Loucy (cell line): ENCODE measurements around the gene ANKFY1.

ENCODE experiments used
- H2AFZ ChIP-seq: fragments of 200-600 bp; sonication (generic); 2 replicates; pipeline ENCODE4 v1.6.0; 2016; ENCODE audit warnings: antibody characterized with exemption, mild to moderate bottlenecking, low read length, moderate library complexity
- H3F3A ChIP-seq: fragments of 200-600 bp; 2 replicates; pipeline ENCODE4 v1.6.0; 2016; ENCODE audit warnings: antibody characterized with exemption, low read depth, mild to moderate bottlenecking
- H3K27me3 ChIP-seq: fragments of 200-600 bp; sonication (generic); 2 replicates; pipeline ENCODE4 v1.6.1; 2014; ENCODE audit warnings: low read length, mild to moderate bottlenecking; ENCODE audit not compliant: insufficient read depth, poor library complexity, severe bottlenecking
- H3K36me3 ChIP-seq: fragments of 200-600 bp; sonication (generic); 2 replicates; pipeline ENCODE4 v1.6.1; 2016; ENCODE audit warnings: low read length; ENCODE audit not compliant: insufficient read depth
- H3K4me1 ChIP-seq: fragments of 200-600 bp; sonication (generic); 2 replicates; pipeline ENCODE4 v1.5.1; 2014; ENCODE audit warnings: low read length, mild to moderate bottlenecking; ENCODE audit not compliant: insufficient read depth, poor library complexity, severe bottlenecking
- H3K4me2 ChIP-seq: fragments of 200-600 bp; sonication (generic); 2 replicates; pipeline ENCODE4 v1.6.0; 2014; ENCODE audit warnings: antibody characterized with exemption, low read length, low read depth, mild to moderate bottlenecking; ENCODE audit not compliant: poor library complexity, severe bottlenecking
- H3K4me3 ChIP-seq: fragments of 200-600 bp; sonication (generic); 2 replicates; pipeline ENCODE4 v1.5.1; 2014; ENCODE audit warnings: low read length, mild to moderate bottlenecking, mixed read lengths; ENCODE audit not compliant: poor library complexity, severe bottlenecking
- H3K79me2 ChIP-seq: fragments of 200-600 bp; sonication (generic); 2 replicates; pipeline ENCODE4 v1.6.1; 2014; ENCODE audit warnings: low read length; ENCODE audit not compliant: insufficient read depth
- H3K9ac ChIP-seq: fragments of 200-600 bp; sonication (generic); 2 replicates; pipeline ENCODE4 v1.6.0; 2014; ENCODE audit warnings: mild to moderate bottlenecking, low read depth, low read length, moderate library complexity; ENCODE audit not compliant: poor library complexity, severe bottlenecking
- H3K9me2 ChIP-seq: fragments of 200-600 bp; sonication (generic); replicated peaks from 2 replicates; pipeline ENCODE4 v1.6.1; 2016; ENCODE audit warnings: low read depth, low read length, mixed read lengths
- H3K9me3 ChIP-seq: fragments of 200-600 bp; sonication (generic); 2 replicates; pipeline ENCODE4 v1.6.1; 2014; ENCODE audit warnings: mild to moderate bottlenecking, antibody characterized with exemption, low read length, low read depth; ENCODE audit not compliant: insufficient read depth
- H4K20me1 ChIP-seq: fragments of 200-600 bp; sonication (generic); 2 replicates; pipeline ENCODE4 v1.6.0; 2014; ENCODE audit warnings: antibody characterized with exemption, low read length, mild to moderate bottlenecking; ENCODE audit not compliant: insufficient read depth, poor library complexity, severe bottlenecking
- EZH2phosphoT487 ChIP-seq: fragments of 200-600 bp; IDR thresholded peaks from 2 replicates; pipeline ENCODE4 v1.6.1; 2018; ENCODE audit warnings: antibody characterized with exemption, mild to moderate bottlenecking, moderate library complexity, borderline replicate concordance
- TF ChIP-seq, protein P1 (sequence below): fragments of 200-600 bp; sonication (generic); conservative IDR thresholded peaks from 2 replicates; pipeline ENCODE4 v1.5.1; 2014; ENCODE audit warnings: mild to moderate bottlenecking, antibody characterized with exemption, low read length

Gene ANKFY1

DNA sequence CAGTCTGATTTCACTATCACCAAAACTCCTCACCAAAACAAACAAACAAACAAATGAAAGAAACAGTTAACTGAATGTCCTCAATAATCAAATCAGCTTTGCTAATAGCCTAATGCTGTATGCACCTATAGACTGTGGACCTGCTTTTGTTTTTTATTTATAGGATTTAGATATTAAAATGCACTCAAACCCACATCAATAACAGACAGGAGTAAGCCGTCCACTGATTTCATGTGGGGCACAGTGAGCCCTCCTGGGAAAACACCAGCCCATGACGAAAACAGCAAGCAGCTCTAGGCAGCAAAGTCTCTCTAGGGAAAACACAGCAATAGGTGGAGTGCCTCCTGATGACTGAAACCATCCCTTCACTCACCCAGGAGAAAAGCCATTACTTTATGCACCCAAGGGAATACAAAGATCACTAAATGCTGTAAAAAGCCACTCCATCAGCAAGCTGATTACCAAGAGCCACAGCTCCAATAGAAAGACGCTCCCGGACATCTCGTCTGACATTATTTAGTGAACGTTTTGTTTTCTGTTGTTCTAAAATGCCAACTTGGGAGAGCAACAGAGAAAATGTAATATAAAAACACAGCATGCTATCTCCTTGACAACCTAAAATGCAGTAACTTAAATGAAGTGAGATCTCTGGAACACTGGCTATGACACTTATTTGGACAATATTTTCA lies 47.8 kb downstream of the ANKFY1 start:
- H4K20me1 ChIP-seq, result no peaks in the 10 kb centered on the region
- no peak overlapping the region for H3K9ac ChIP-seq
- no peaks in the 10 kb centered on the region for H3K9me3 ChIP-seq
- 0 out of 2 replicates have a peak, but pooled peaks cover 2% of the 10 kb centered on the region for H3F3A ChIP-seq
- no peak overlapping the region for H2AFZ ChIP-seq
- H3K36me3 ChIP-seq, result peaks cover 17% of the 10 kb centered on the region; the same call in 1 of the 2 replicates
- peaks cover 9% of the 10 kb centered on the region; the same call in 1 of the 2 replicates for H3K79me2 ChIP-seq
- TF ChIP-seq, protein P1, sequence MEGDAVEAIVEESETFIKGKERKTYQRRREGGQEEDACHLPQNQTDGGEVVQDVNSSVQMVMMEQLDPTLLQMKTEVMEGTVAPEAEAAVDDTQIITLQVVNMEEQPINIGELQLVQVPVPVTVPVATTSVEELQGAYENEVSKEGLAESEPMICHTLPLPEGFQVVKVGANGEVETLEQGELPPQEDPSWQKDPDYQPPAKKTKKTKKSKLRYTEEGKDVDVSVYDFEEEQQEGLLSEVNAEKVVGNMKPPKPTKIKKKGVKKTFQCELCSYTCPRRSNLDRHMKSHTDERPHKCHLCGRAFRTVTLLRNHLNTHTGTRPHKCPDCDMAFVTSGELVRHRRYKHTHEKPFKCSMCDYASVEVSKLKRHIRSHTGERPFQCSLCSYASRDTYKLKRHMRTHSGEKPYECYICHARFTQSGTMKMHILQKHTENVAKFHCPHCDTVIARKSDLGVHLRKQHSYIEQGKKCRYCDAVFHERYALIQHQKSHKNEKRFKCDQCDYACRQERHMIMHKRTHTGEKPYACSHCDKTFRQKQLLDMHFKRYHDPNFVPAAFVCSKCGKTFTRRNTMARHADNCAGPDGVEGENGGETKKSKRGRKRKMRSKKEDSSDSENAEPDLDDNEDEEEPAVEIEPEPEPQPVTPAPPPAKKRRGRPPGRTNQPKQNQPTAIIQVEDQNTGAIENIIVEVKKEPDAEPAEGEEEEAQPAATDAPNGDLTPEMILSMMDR, result no peak
- no peak for TF ChIP-seq EZH2phosphoT487
- no peak overlapping the region for H3K4me2 ChIP-seq
- H3K4me3 ChIP-seq, result no peak overlapping the region
- no peaks in the 10 kb centered on the region for H3K9me2 ChIP-seq
- no peaks in the 10 kb centered on the region for H3K4me1 ChIP-seq
- H3K27me3 ChIP-seq, result no peaks in the 10 kb centered on the region

DNA sequence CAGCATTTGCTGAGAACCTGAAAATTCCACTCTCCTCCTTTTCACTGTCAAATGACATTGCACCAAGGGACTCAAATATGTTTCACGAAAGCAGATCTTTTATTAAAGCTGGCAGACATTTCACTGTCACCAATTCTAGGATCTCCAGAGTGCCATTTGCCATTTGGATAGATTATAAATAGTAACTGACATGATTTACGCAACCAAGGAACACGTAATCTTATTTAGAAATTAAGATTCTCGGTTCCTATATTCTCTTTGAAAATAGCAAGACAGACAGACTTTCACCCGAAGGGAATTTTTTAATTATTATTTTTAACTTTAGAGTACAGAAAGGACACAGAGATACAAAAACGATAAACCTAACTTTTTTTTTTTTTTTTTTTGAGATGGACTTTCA lies 49.6 kb downstream of the ANKFY1 start:
- Histone ChIP-seq H3F3A (0 out of 2 replicates have a peak, but pooled peaks cover 2% of the 10 kb centered on the region), H4K20me1 (no peaks in the 10 kb centered on the region), H3K36me3 (peaks cover 24% of the 10 kb centered on the region; the same call in 1 of the 2 replicates), H3K79me2 (peaks cover 16% of the 10 kb centered on the region; the same call in 1 of the 2 replicates), H2AFZ (no peak overlapping the region), H3K9ac (no peak overlapping the region), H3K4me3 (no peak overlapping the region), H3K9me2 (no peaks in the 10 kb centered on the region), H3K4me2 (no peak overlapping the region), H3K4me1 (no peaks in the 10 kb centered on the region), H3K27me3 (no peaks in the 10 kb centered on the region), H3K9me3 (no peaks in the 10 kb centered on the region)
- no peak for TF ChIP-seq EZH2phosphoT487
- TF ChIP-seq, protein P1, result no peak

DNA sequence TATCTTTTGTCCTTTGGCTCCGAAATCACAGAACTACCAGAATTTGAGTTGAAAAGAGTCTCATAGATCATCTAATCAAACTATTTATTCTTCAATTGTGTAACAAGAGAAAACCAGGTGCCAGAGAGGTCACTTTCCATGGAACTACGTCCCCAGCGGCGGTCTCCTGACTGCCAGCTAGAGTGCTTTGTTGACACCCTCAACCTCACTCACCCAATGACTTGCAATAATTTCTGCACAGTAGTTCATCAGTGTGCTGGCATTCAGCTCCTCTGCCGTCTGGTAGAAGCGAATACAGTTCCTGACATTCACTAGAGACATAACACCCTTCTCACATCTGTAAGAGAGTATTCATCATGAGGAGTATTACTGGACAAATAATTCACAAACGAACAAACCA lies 54.2 kb downstream of the ANKFY1 start:
- H3K9ac ChIP-seq, result no peak overlapping the region
- H3K27me3 ChIP-seq, result no peaks in the 10 kb centered on the region
- H3K36me3 ChIP-seq, result peaks cover 53% of the 10 kb centered on the region; the same call in 1 of the 2 replicates
- H3K4me2 ChIP-seq, result no peak overlapping the region
- no peaks in the 10 kb centered on the region for H3K9me2 ChIP-seq
- H3K4me3 ChIP-seq, result no peak overlapping the region
- no peak overlapping the region for H2AFZ ChIP-seq
- H3K79me2 ChIP-seq, result peaks cover 16% of the 10 kb centered on the region; the same call in 1 of the 2 replicates
- TF ChIP-seq, protein P1, result no peak
- no peak for TF ChIP-seq EZH2phosphoT487
- H4K20me1 ChIP-seq, result no peaks in the 10 kb centered on the region
- H3F3A ChIP-seq, result no peaks in the 10 kb centered on the region
- H3K9me3 ChIP-seq, result no peaks in the 10 kb centered on the region
- peaks cover 2% of the 10 kb centered on the region for H3K4me1 ChIP-seq
